ENCODE data around the gene ST7. TPM values are rescaled to one million over a fixed set of nuclear protein-coding genes. Genes with fewer than 3 reads are reported as not detected.

The ST7 gene
- total and polyA plus RNA-seq, 8 donors, result 7.5 to 49.0 (median 16.1) TPM

GRCh38 chr7:117155694-117156093 is 202.4 kb downstream of the ST7 start:
- intact Hi-C loops (cut with DNase I; ENCODE audit: low total_unique reads), result no loop called here
- no peak overlapping the region for H3K27ac ChIP-seq
- no peaks in the 10 kb centered on the region for H3K9me3 ChIP-seq
- no peak overlapping the region for H3K4me3 ChIP-seq
- TF ChIP-seq POLR2A (IDR thresholded peaks at IDR 0.05) (no peak), EP300 (IDR thresholded peaks at IDR 0.05) (no peak), POLR2AphosphoS5 (IDR thresholded peaks at IDR 0.05) (no peak), CTCF (IDR thresholded peaks at IDR 0.05) (no peak)
- 90 to 100% (median 96%) methylated on average over 1 of the region's 1 CpG for WGBS, 5 donors
- H3K27me3 ChIP-seq, result no peaks in the 10 kb centered on the region
- peaks cover 0 to 7% (median 0%) of the 10 kb centered on the region in 4 donors for H3K36me3 ChIP-seq
- DNase-seq, result no peak
- peaks cover 0 to 20% (median 8%) of the 10 kb centered on the region in 4 donors for H3K4me1 ChIP-seq

GRCh38 chr7:117157241-117158209 is 204.2 kb downstream of the ST7 start:
- Histone ChIP-seq H3K36me3 (peaks cover 0 to 7% (median 0%) of the 10 kb centered on the region in 4 donors), H3K27me3 (no peaks in the 10 kb centered on the region), H3K27ac (no peak overlapping the region), H3K4me3 (no peak overlapping the region), H3K4me1 (peaks cover 0 to 20% (median 8%) of the 10 kb centered on the region in 4 donors), H3K9me3 (no peaks in the 10 kb centered on the region)
- TF ChIP-seq EP300 (IDR thresholded peaks at IDR 0.05), result no peak
- TF ChIP-seq POLR2A (IDR thresholded peaks at IDR 0.05), result no peak
- no peak for TF ChIP-seq POLR2AphosphoS5 (IDR thresholded peaks at IDR 0.05)
- TF ChIP-seq CTCF (IDR thresholded peaks at IDR 0.05), result no peak
- WGBS, 5 donors, result 20 to 47% (median 24%) methylated on average over 5 of the region's 5 CpGs
- intact Hi-C loops (cut with DNase I; ENCODE audit: low total_unique reads), result no loop called here
- DNase-seq, result peak in 1 of 2 donors; percentile 61

- Histone ChIP-seq H3K27me3 (no peaks in the 10 kb centered on the region), H3K9me3 (no peaks in the 10 kb centered on the region), H3K27ac (no peak overlapping the region), H3K4me3 (no peak overlapping the region), H3K4me1 (peaks cover 0 to 20% (median 8%) of the 10 kb centered on the region in 4 donors), H3K36me3 (peaks cover 0 to 4% (median 0%) of the 10 kb centered on the region in 4 donors)
- TF ChIP-seq POLR2AphosphoS5 (IDR thresholded peaks at IDR 0.05), result no peak
- no peak for TF ChIP-seq EP300 (IDR thresholded peaks at IDR 0.05)
- no peak for TF ChIP-seq POLR2A (IDR thresholded peaks at IDR 0.05)
- no peak for TF ChIP-seq CTCF (IDR thresholded peaks at IDR 0.05)
- no peak for DNase-seq
- WGBS, 5 donors, result 49 to 80% (median 56%) methylated on average over 4 of the region's 4 CpGs
- intact Hi-C loops (cut with DNase I; ENCODE audit: low total_unique reads), result no loop called here
Measured at GRCh38 chr7:117158941-117159697, 205.8 kb downstream of the ST7 start.

- TF ChIP-seq EP300 (IDR thresholded peaks at IDR 0.05) (no peak), POLR2A (IDR thresholded peaks at IDR 0.05) (no peak), CTCF (IDR thresholded peaks at IDR 0.05) (no peak), POLR2AphosphoS5 (IDR thresholded peaks at IDR 0.05) (no peak)
- Histone ChIP-seq H3K36me3 (no peaks in the 10 kb centered on the region), H3K4me1 (peaks cover 0 to 11% (median 3%) of the 10 kb centered on the region in 4 donors), H3K4me3 (no peak overlapping the region), H3K9me3 (no peaks in the 10 kb centered on the region), H3K27me3 (no peaks in the 10 kb centered on the region), H3K27ac (no peak overlapping the region)
- DNase-seq, result no peak
- WGBS, 5 donors, result 85 to 94% (median 93%) methylated on average over 2 of the region's 2 CpGs
- intact Hi-C loops (cut with DNase I; ENCODE audit: low total_unique reads), result no loop called here
Measured at GRCh38 chr7:117163101-117163500, 209.8 kb downstream of the ST7 start.
